Activated T-helper 2 cell treated with anti-CD3 and anti-CD28 coated beads, Interferon-gamma antibody, Interleukin-2, Interleukin-4, amounts not matched to agents 10 μg/mL and 5 μg/mL and 100 μg/mL, durations not matched to agents 14 hours and 24 hours and 36 hours (primary cell): ENCODE measurements around the gene CXorf51A. TPM values are rescaled to one million over a fixed set of nuclear protein-coding genes. Genes with fewer than 3 reads are reported as not detected.
"Not testable (repeated sequence)": the region's sequence is repeated elsewhere in the genome, so short reads cannot be mapped to it uniquely, and the experiment has no call there.

Source experiments
- DNase-seq: peaks from one replicate; pipeline ENCODE4 v3.0.0; 2021; ENCODE audit warnings: low spot score
- H3K27ac Mint-ChIP-seq: one replicate; pipeline ENCODE4 v1.8.0; 2021; ENCODE audit warnings: mixed read lengths
- H3K27me3 Mint-ChIP-seq: one replicate; pipeline ENCODE4 v1.8.0; 2021; ENCODE audit warnings: low read depth, mixed read lengths
- H3K36me3 Mint-ChIP-seq: one replicate; pipeline ENCODE4 v1.8.0; 2021; ENCODE audit warnings: low read depth, mixed read lengths
- H3K4me1 Mint-ChIP-seq: one replicate; pipeline ENCODE4 v1.8.0; 2021; ENCODE audit warnings: low read depth, mixed read lengths
- H3K4me3 Mint-ChIP-seq: one replicate; pipeline ENCODE4 v1.8.0; 2021; ENCODE audit warnings: low read depth, mild to moderate bottlenecking, moderate library complexity, mixed read lengths
- H3K9me3 Mint-ChIP-seq: one replicate; pipeline ENCODE4 v1.8.0; 2021; ENCODE audit warnings: mixed read lengths
- intact Hi-C: fragments of 100-400 bp; cut with micrococcal nuclease; formaldehyde crosslinking; loops from one replicate; pipeline ENCODE4 v1.15.1; 2023
- total RNA-seq: library from RNA; stranded (reverse); gene quantifications from 2 replicates; pipeline ENCODE4 v1.2.3, GENCODE V29; 2022

CXorf51A gene
- not detected in 2 replicates for total RNA-seq

DNA sequence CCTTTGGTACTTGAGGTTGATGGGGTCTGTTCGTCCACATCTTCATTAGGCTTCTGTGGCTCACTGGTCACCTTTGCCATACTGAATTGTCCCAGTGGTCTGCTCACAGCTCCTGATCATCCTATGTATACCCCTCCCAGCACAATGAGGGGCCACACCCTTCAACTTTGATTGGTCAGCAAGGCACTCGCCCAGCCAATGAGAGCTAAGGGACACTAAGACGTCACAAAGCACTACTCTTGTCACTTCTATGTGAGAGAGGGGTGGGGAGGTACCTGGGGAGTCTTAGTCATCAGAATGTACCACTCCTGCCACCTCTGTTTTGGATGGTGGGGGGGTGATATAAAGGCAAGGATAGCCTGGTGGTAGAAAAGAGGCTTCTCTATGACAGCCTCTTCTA is at the start of gene CXorf51A:
TSS of gene CXorf51A (minus strand) at position 101 of the 400 bp plus-strand sequence. CDS start at position 80, 21 bp downstream.
- H3K9me3 Mint-ChIP-seq, H3K27me3 Mint-ChIP-seq, H3K27ac Mint-ChIP-seq, H3K4me3 Mint-ChIP-seq, intact Hi-C loops, H3K4me1 Mint-ChIP-seq, H3K36me3 Mint-ChIP-seq, DNase-seq: not testable (repeated sequence)

DNA sequence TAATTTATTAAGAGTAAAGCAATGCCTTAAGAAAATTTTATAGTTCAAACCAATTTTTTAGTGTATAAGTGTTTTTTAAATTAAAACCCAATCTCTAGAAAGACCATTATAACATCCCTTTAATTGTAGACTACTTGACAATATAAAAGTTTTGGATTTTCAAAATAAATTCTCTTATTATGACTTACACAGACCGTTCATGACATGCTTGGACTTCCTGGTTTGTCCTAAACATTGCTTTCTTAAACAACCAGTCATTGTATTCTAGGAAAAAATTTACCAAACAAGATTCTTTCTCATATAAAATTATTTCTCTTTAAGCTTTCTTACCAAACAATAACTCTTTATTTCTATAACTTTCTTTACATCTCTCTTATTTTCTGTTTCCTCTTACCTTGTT is 49.0 kb upstream of the CXorf51A start:
- H3K4me1 Mint-ChIP-seq = no peaks in the 10 kb centered on the region

DNA sequence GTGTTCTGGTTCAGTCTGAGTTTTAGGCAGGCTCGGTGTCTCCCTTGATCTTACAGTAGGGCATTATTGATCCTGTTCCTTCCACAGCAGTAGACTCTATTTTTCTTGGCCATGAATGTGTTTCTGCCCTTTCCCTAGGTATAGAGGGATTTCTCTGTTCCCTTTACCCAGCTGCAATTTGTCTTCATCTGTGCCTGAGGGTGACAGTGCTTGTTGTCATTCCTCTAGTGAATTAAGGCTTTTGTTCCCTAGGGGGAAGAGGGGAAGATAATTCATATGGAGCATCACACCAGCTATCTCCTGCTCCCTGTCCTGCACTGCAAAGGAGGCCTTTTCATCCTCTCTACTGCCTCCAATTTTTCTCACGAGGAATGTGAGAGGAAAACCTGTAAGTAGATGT is 39.7 kb upstream of the CXorf51A start:
- Mint-ChIP-seq H3K9me3 (peaks cover 10% of the 10 kb centered on the region), H3K27ac (no peak overlapping the region), H3K4me3 (no peak overlapping the region), H3K4me1 (no peaks in the 10 kb centered on the region), H3K27me3 (no peaks in the 10 kb centered on the region), H3K36me3 (no peaks in the 10 kb centered on the region)
- intact Hi-C loops = no loop called here
- DNase-seq = no peak

More for the DNA sequence above, 49.0 kb upstream of the CXorf51A start:
- H3K36me3 Mint-ChIP-seq = no peaks in the 10 kb centered on the region
- DNase-seq = no peak
- no peaks in the 10 kb centered on the region for H3K27me3 Mint-ChIP-seq
- no peak overlapping the region for H3K4me3 Mint-ChIP-seq
- H3K27ac Mint-ChIP-seq = no peak overlapping the region
- intact Hi-C loops = no loop called here
- peaks cover 8% of the 10 kb centered on the region for H3K9me3 Mint-ChIP-seq

DNA sequence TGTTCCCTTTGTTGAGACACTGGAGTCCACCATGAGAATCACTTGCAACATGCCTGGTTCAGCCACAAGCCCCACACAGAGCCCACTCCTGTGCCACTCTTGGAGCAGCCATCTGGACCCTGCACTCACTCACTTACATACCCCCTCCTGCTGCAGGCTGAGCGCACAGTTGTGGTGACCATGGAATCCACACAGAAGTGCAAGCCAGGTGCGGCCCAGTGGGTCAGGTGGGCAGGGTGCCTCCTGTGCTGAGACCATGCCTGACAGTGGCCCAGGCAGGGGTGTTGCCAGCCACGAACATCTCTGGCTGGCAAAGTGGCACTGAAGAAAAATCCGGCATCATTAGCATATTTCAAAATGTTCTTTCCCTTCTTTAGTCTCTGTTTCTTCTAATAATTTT is 17.4 kb upstream of the CXorf51A start:
- Mint-ChIP-seq H3K27ac (no peak overlapping the region), H3K9me3 (peaks cover 4% of the 10 kb centered on the region), H3K36me3 (no peaks in the 10 kb centered on the region), H3K4me1 (no peaks in the 10 kb centered on the region), H3K4me3 (no peak overlapping the region), H3K27me3 (no peaks in the 10 kb centered on the region)
- intact Hi-C loops = no loop called here
- no peak for DNase-seq

DNA sequence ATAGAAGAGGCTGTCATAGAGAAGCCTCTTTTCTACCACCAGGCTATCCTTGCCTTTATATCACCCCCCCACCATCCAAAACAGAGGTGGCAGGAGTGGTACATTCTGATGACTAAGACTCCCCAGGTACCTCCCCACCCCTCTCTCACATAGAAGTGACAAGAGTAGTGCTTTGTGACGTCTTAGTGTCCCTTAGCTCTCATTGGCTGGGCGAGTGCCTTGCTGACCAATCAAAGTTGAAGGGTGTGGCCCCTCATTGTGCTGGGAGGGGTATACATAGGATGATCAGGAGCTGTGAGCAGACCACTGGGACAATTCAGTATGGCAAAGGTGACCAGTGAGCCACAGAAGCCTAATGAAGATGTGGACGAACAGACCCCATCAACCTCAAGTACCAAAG is 5.1 kb downstream of the CXorf51A start, which contains the start of gene CXorf51B:
TSS of gene CXorf51B (plus strand) at position 301 of the 400 bp plus-strand sequence. CDS start at position 322, 21 bp downstream.
- intact Hi-C loops, H3K4me3 Mint-ChIP-seq, H3K9me3 Mint-ChIP-seq, H3K27ac Mint-ChIP-seq, H3K4me1 Mint-ChIP-seq, H3K36me3 Mint-ChIP-seq, H3K27me3 Mint-ChIP-seq, DNase-seq: not testable (repeated sequence)

Other genes with a start within 250 kb of the CXorf51A start
- gene CXorf51B, start 5.0 kb downstream of the CXorf51A start, total RNA-seq = not detected in 2 replicates